AG09319 (cell line): Measurements from ENCODE around the gene ANKRD52.

Source experiments
- DNase-seq: peaks from one replicate; pipeline ENCODE4 v3.0.0-alpha.2; 2010; ENCODE audit warnings: low read depth; ENCODE audit errors: extremely low read depth
- CTCF ChIP-seq: IDR thresholded peaks from 2 replicates; pipeline ENCODE4 v1.5.1; 2011; ENCODE audit warnings: low read depth, mild to moderate bottlenecking, inconsistent platforms, low read length, moderate library complexity

Gene ANKRD52

GRCh38 chr12:56192582-56192981 lies 65.6 kb downstream of the ANKRD52 start:
- no peak for DNase-seq
- TF ChIP-seq CTCF: no peak

DNA sequence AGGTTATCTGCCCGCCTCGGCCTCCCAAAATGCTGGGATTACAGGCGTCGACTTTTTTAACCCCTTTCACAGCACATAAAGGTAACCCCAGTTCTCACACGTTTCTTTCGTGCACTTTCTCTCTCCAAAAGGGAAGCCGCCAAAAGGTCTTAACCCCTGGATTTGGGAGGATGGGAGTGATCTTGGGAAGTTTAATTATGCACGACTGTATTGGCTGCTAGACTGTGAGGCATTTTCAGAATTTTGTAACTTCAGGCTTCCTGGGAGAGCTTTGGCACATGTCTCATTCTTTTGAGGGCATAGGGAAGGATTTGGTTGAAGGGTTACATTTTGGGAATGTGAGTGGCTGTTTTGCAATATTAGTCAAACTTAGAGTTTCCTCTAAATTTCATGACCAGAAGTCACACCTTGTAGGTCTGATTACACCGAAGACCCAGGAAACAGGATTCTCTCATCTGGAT lies 67.5 kb downstream of the ANKRD52 start:
- DNase-seq: no peak
- no peak for TF ChIP-seq CTCF

GRCh38 chr12:56189918-56190694 lies 68.1 kb downstream of the ANKRD52 start:
- no peak for TF ChIP-seq CTCF
- DNase-seq: peak; percentile 69

GRCh38 chr12:56189099-56189917 lies 68.9 kb downstream of the ANKRD52 start, which contains the start of gene SMARCC2:
SMARCC2 (minus strand) TSS chr12:56189483; CDS start chr12:56189461, 22 bp downstream.
- DNase-seq: peak; percentile 67
- TF ChIP-seq CTCF: peak; percentile 51

GRCh38 chr12:56188778-56189098 lies 69.4 kb downstream of the ANKRD52 start:
- no peak for TF ChIP-seq CTCF
- DNase-seq: no peak

- DNase-seq: no peak
- no peak for TF ChIP-seq CTCF
These were observed 69.9 kb downstream of the ANKRD52 start for GRCh38 chr12:56188131-56188777.
